Endothelial cell (in vitro differentiated cells): ENCODE measurements around the gene TLR1. TPM values are rescaled to one million over a fixed set of nuclear protein-coding genes. Genes with fewer than 3 reads are reported as not detected.
"Not testable (repeated sequence)": the region's sequence is repeated elsewhere in the genome, so short reads cannot be mapped to it uniquely, and the experiment has no call there.

ENCODE experiments used
- DNase-seq: peaks from one replicate; pipeline ENCODE4 v3.0.0; 2021; ENCODE audit warnings: low spot score
- H3K27ac Mint-ChIP-seq: one replicate; pipeline ENCODE4 v1.8.0; 2021; ENCODE audit warnings: mixed read lengths, inconsistent platforms; ENCODE audit not compliant: unreplicated experiment
- H3K27me3 Mint-ChIP-seq: one replicate; pipeline ENCODE4 v1.8.0; 2021; ENCODE audit warnings: mild to moderate bottlenecking, moderate library complexity, mixed read lengths, inconsistent platforms; ENCODE audit not compliant: unreplicated experiment
- H3K36me3 Mint-ChIP-seq: one replicate; pipeline ENCODE4 v1.8.0; 2021; ENCODE audit warnings: mild to moderate bottlenecking, low read depth, mixed read lengths, inconsistent platforms; ENCODE audit not compliant: unreplicated experiment
- H3K4me1 Mint-ChIP-seq: one replicate; pipeline ENCODE4 v1.8.0; 2021; ENCODE audit warnings: mild to moderate bottlenecking, mixed read lengths, inconsistent platforms; ENCODE audit not compliant: unreplicated experiment
- H3K4me3 Mint-ChIP-seq: one replicate; pipeline ENCODE4 v1.8.0; 2021; ENCODE audit warnings: mild to moderate bottlenecking, mixed read lengths, inconsistent platforms; ENCODE audit not compliant: unreplicated experiment
- H3K9me3 Mint-ChIP-seq: one replicate; pipeline ENCODE4 v1.8.0; 2021; ENCODE audit warnings: mixed read lengths, inconsistent platforms; ENCODE audit not compliant: unreplicated experiment
- CTCF ChIP-seq: fragments of 200-600 bp; sonication (generic); IDR thresholded peaks from one replicate; pipeline ENCODE4 v1.5.0; 2021; ENCODE audit warnings: antibody characterized with exemption; ENCODE audit not compliant: unreplicated experiment
- total RNA-seq: library from RNA; stranded (reverse); fragmentation: NEBNext Ultra II Directional; extraction: Animal tissue kit (Norgen Biotek cat#: 25700); gene quantifications from one replicate; pipeline ENCODE4 v1.2.1, GENCODE V29; 2021; ENCODE audit not compliant: unreplicated experiment

The TLR1 gene
- total RNA-seq, 1 donor from 2014 or later: 0.23 TPM

- no peak for DNase-seq
- no peaks in the 10 kb centered on the region for H3K4me1 Mint-ChIP-seq
- H3K9me3 Mint-ChIP-seq: no peaks in the 10 kb centered on the region
- TF ChIP-seq CTCF: no peak
- H3K27ac Mint-ChIP-seq: no peak overlapping the region
- no peak overlapping the region for H3K4me3 Mint-ChIP-seq
- H3K36me3 Mint-ChIP-seq: no peaks in the 10 kb centered on the region
- H3K27me3 Mint-ChIP-seq: no peaks in the 10 kb centered on the region
Observed at GRCh38 chr4:38775326-38775725, 29.3 kb downstream of the TLR1 start.

GRCh38 chr4:38774181-38774955, 30.2 kb downstream of the TLR1 start:
- no peaks in the 10 kb centered on the region for H3K36me3 Mint-ChIP-seq
- no peak overlapping the region for H3K4me3 Mint-ChIP-seq
- TF ChIP-seq CTCF: no peak
- H3K9me3 Mint-ChIP-seq: no peaks in the 10 kb centered on the region
- no peak for DNase-seq
- H3K27me3 Mint-ChIP-seq: no peaks in the 10 kb centered on the region
- H3K27ac Mint-ChIP-seq: no peak overlapping the region
- H3K4me1 Mint-ChIP-seq: no peaks in the 10 kb centered on the region

GRCh38 chr4:38770281-38770680, 34.3 kb downstream of the TLR1 start:
- H3K9me3 Mint-ChIP-seq, H3K27me3 Mint-ChIP-seq, H3K27ac Mint-ChIP-seq, H3K4me3 Mint-ChIP-seq, H3K4me1 Mint-ChIP-seq, H3K36me3 Mint-ChIP-seq, DNase-seq: not testable (repeated sequence)

GRCh38 chr4:38769857-38770256, 34.7 kb downstream of the TLR1 start:
- Mint-ChIP-seq H3K27me3 (no peaks in the 10 kb centered on the region), H3K4me3 (no peak overlapping the region), H3K27ac (no peak overlapping the region), H3K36me3 (no peaks in the 10 kb centered on the region), H3K9me3 (no peaks in the 10 kb centered on the region), H3K4me1 (no peaks in the 10 kb centered on the region)
- DNase-seq: no peak
- TF ChIP-seq CTCF: no peak

GRCh38 chr4:38769441-38769840, 35.1 kb downstream of the TLR1 start:
- no peak overlapping the region for H3K4me3 Mint-ChIP-seq
- H3K36me3 Mint-ChIP-seq: no peaks in the 10 kb centered on the region
- H3K27ac Mint-ChIP-seq: no peak overlapping the region
- H3K9me3 Mint-ChIP-seq: no peaks in the 10 kb centered on the region
- TF ChIP-seq CTCF: no peak
- no peaks in the 10 kb centered on the region for H3K27me3 Mint-ChIP-seq
- no peak for DNase-seq
- H3K4me1 Mint-ChIP-seq: no peaks in the 10 kb centered on the region
